Neural cell (in vitro differentiated cells): ENCODE results near the gene SOBP. TPM values are rescaled to one million over a fixed set of nuclear protein-coding genes. Genes with fewer than 3 reads are reported as not detected.

Experiments used
- H2AFZ ChIP-seq: fragments of 200-600, 300-800 bp; sonication (generic), shearing (Covaris generic); 2 replicates; pipeline ENCODE4 v1.6.0; 2014; ENCODE audit warnings: low read depth, mild to moderate bottlenecking, antibody characterized with exemption, low read length, moderate library complexity
- H3F3A ChIP-seq: fragments of 200-600 bp; shearing (Covaris generic); 2 replicates; pipeline ENCODE4 v1.6.1; 2016; ENCODE audit warnings: mild to moderate bottlenecking, moderate library complexity, mixed read lengths, antibody characterized with exemption, low read length; ENCODE audit not compliant: insufficient read depth, poor library complexity, severe bottlenecking
- H3K27ac ChIP-seq: fragments of 200-600, 300-800 bp; sonication (generic), shearing (Covaris generic); 2 replicates; pipeline ENCODE4 v1.5.1; 2014; ENCODE audit warnings: mild to moderate bottlenecking, low read length, moderate library complexity
- H3K27me3 ChIP-seq: fragments of 300-800, 200-600 bp; sonication (generic), shearing (Covaris generic); 2 replicates; pipeline ENCODE4 v1.6.0; 2014; ENCODE audit warnings: mild to moderate bottlenecking, low read depth, low read length, moderate library complexity; ENCODE audit not compliant: insufficient read depth
- H3K36me3 ChIP-seq: fragments of 300-800, 200-600 bp; sonication (generic), shearing (Covaris generic); 2 replicates; pipeline ENCODE4 v1.5.1; 2014; ENCODE audit warnings: mild to moderate bottlenecking, antibody characterized with exemption, low read length, moderate library complexity; ENCODE audit not compliant: insufficient read depth
- H3K4me2 ChIP-seq: fragments of 300-800, 200-600 bp; sonication (generic), shearing (Covaris generic); 2 replicates; pipeline ENCODE4 v1.6.0; 2014; ENCODE audit warnings: mild to moderate bottlenecking, low read length
- H3K4me3 ChIP-seq: fragments of 300-800, 200-600 bp; sonication (generic), shearing (Covaris generic); 2 replicates; pipeline ENCODE4 v1.5.1; 2014; ENCODE audit warnings: mild to moderate bottlenecking, low read length, moderate library complexity
- H3K79me2 ChIP-seq: fragments of 200-600 bp; shearing (Covaris generic); replicated peaks from 2 replicates; pipeline ENCODE4 v1.6.0; 2014; ENCODE audit warnings: mild to moderate bottlenecking, low read length, moderate library complexity; ENCODE audit not compliant: insufficient read depth
- H3K9ac ChIP-seq: fragments of 300-800, 200-600 bp; sonication (generic), shearing (Covaris generic); 2 replicates; pipeline ENCODE4 v1.6.1; 2016; ENCODE audit warnings: mild to moderate bottlenecking, low read length, mixed read lengths
- H3K9me2 ChIP-seq: fragments of 200-600 bp; shearing (Covaris generic); 2 replicates; pipeline ENCODE4 v1.6.1; 2016; ENCODE audit warnings: mild to moderate bottlenecking, low read length, mixed read lengths; ENCODE audit not compliant: insufficient read depth
- H3K9me3 ChIP-seq: fragments of 200-600, 300-800 bp; sonication (generic), shearing (Covaris generic); 2 replicates; pipeline ENCODE4 v1.6.1; 2016; ENCODE audit warnings: mild to moderate bottlenecking, mixed run types, low read length, moderate library complexity, mixed read lengths
- H4K20me1 ChIP-seq: fragments of 200-600 bp; shearing (Covaris generic); 2 replicates; pipeline ENCODE4 v1.6.1; 2016; ENCODE audit warnings: mild to moderate bottlenecking, mixed run types; ENCODE audit not compliant: insufficient read depth
- EP300 ChIP-seq: fragments of 450-650 bp; conservative IDR thresholded peaks from 2 replicates; pipeline ENCODE4 v1.6.1; 2014; ENCODE audit warnings: antibody characterized with exemption, mild to moderate bottlenecking, moderate library complexity; ENCODE audit not compliant: poor library complexity, severe bottlenecking
- EZH2 ChIP-seq: fragments of 200-600, 300-800 bp; shearing (Covaris generic), sonication (generic); IDR thresholded peaks from 2 replicates; pipeline ENCODE4 v1.6.1; 2014; ENCODE audit warnings: antibody characterized with exemption, low read length, borderline replicate concordance, mild to moderate bottlenecking; ENCODE audit not compliant: insufficient read depth, poor library complexity, severe bottlenecking
- MXI1 ChIP-seq: fragments of 450-650 bp; conservative IDR thresholded peaks from 2 replicates; pipeline ENCODE4 v1.6.1; 2014; ENCODE audit warnings: antibody characterized with exemption, mild to moderate bottlenecking; ENCODE audit not compliant: poor library complexity, severe bottlenecking
- POLR2AphosphoS5 ChIP-seq: IDR thresholded peaks from 2 replicates; pipeline ENCODE4 v1.6.1; 2012
- RAD21 ChIP-seq: fragments of 450-650 bp; conservative IDR thresholded peaks from 2 replicates; pipeline ENCODE4 v1.6.1; 2014; ENCODE audit warnings: antibody characterized with exemption, mild to moderate bottlenecking, moderate library complexity
- SMC3 ChIP-seq: fragments of 450-650 bp; conservative IDR thresholded peaks from 2 replicates; pipeline ENCODE4 v1.6.1; 2014; ENCODE audit warnings: antibody characterized with exemption, mild to moderate bottlenecking, moderate library complexity; ENCODE audit not compliant: poor library complexity
- TAF1 ChIP-seq: IDR thresholded peaks from 2 replicates; pipeline ENCODE4 v1.6.1; 2012; ENCODE audit warnings: low read depth
- polyA plus RNA-seq: library from polyadenylated mRNA; depleted of rRNA; stranded (reverse); fragments of >200 nt; gene quantifications from 2 replicates; pipeline ENCODE4 v1.2.3, GENCODE V29; 2014
- TF ChIP-seq, protein P1 (sequence below): IDR thresholded peaks from 2 replicates; pipeline ENCODE4 v1.6.1; 2012; ENCODE audit warnings: borderline replicate concordance
- TF ChIP-seq, protein P2 (sequence below): fragments of 450-650 bp; IDR thresholded peaks from 2 replicates; pipeline ENCODE4 v1.5.1; 2014; ENCODE audit warnings: antibody characterized with exemption, mild to moderate bottlenecking, moderate library complexity; ENCODE audit not compliant: poor library complexity, severe bottlenecking

Gene SOBP
- polyA plus RNA-seq, 1 donor from 2014 or later: 16.4 TPM

DNA sequence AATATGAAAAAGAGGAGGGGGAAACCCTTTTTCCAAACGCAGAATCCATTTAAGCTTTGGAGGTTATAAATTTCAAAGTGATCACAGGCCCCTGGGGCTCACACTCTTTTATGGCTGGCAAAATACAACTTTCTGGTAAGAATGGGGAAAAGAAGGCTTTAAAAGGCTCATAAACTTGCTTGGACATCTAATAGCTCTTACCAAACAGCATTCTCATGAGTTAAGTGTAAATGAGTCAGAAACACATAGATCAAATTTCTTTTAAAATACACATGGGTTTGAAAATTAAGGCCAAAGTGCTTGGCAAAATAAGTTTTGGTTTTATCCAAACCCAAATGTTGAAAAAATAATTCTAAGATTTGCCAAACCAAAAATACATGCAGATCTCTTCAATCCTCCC lies 154.6 kb downstream of the SOBP start:
- no peak overlapping the region for H3K27ac ChIP-seq
- H3K9me2 ChIP-seq: no peaks in the 10 kb centered on the region
- TF ChIP-seq, protein P1, sequence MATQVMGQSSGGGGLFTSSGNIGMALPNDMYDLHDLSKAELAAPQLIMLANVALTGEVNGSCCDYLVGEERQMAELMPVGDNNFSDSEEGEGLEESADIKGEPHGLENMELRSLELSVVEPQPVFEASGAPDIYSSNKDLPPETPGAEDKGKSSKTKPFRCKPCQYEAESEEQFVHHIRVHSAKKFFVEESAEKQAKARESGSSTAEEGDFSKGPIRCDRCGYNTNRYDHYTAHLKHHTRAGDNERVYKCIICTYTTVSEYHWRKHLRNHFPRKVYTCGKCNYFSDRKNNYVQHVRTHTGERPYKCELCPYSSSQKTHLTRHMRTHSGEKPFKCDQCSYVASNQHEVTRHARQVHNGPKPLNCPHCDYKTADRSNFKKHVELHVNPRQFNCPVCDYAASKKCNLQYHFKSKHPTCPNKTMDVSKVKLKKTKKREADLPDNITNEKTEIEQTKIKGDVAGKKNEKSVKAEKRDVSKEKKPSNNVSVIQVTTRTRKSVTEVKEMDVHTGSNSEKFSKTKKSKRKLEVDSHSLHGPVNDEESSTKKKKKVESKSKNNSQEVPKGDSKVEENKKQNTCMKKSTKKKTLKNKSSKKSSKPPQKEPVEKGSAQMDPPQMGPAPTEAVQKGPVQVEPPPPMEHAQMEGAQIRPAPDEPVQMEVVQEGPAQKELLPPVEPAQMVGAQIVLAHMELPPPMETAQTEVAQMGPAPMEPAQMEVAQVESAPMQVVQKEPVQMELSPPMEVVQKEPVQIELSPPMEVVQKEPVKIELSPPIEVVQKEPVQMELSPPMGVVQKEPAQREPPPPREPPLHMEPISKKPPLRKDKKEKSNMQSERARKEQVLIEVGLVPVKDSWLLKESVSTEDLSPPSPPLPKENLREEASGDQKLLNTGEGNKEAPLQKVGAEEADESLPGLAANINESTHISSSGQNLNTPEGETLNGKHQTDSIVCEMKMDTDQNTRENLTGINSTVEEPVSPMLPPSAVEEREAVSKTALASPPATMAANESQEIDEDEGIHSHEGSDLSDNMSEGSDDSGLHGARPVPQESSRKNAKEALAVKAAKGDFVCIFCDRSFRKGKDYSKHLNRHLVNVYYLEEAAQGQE: no peak
- TF ChIP-seq POLR2AphosphoS5 (no peak), SMC3 (no peak), RAD21 (no peak), EP300 (no peak), TAF1 (no peak), MXI1 (no peak), EZH2 (no peak)
- TF ChIP-seq, protein P2, sequence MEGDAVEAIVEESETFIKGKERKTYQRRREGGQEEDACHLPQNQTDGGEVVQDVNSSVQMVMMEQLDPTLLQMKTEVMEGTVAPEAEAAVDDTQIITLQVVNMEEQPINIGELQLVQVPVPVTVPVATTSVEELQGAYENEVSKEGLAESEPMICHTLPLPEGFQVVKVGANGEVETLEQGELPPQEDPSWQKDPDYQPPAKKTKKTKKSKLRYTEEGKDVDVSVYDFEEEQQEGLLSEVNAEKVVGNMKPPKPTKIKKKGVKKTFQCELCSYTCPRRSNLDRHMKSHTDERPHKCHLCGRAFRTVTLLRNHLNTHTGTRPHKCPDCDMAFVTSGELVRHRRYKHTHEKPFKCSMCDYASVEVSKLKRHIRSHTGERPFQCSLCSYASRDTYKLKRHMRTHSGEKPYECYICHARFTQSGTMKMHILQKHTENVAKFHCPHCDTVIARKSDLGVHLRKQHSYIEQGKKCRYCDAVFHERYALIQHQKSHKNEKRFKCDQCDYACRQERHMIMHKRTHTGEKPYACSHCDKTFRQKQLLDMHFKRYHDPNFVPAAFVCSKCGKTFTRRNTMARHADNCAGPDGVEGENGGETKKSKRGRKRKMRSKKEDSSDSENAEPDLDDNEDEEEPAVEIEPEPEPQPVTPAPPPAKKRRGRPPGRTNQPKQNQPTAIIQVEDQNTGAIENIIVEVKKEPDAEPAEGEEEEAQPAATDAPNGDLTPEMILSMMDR: no peak
- no peaks in the 10 kb centered on the region for H3K79me2 ChIP-seq
- no peaks in the 10 kb centered on the region for H3K36me3 ChIP-seq
- H3K4me3 ChIP-seq: no peak overlapping the region
- H3F3A ChIP-seq: no peaks in the 10 kb centered on the region
- H3K9me3 ChIP-seq: no peaks in the 10 kb centered on the region
- no peak overlapping the region for H2AFZ ChIP-seq
- H3K4me2 ChIP-seq: no peak overlapping the region
- H4K20me1 ChIP-seq: no peaks in the 10 kb centered on the region
- H3K27me3 ChIP-seq: no peaks in the 10 kb centered on the region
- no peak overlapping the region for H3K9ac ChIP-seq

DNA sequence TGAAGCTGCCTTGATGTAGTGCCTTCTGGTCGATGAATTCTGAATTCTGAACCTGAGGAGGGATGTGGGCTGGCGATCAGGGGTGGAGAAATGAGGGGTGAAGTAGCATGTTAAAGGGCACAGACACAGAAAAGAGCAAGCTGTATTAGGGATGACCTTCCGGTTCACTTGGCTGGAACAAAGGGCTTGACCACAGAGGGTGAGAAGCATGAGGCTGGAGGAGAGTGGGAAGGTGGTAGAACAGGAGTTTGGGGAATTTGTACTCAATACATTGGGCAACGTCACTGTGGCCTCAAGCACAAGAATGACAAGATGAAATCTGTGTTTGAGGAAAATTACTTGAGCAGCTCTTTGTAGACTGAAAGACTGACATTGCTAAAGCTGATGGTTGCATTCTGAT lies 155.8 kb downstream of the SOBP start:
- Histone ChIP-seq H3K27ac (no peak overlapping the region), H4K20me1 (no peaks in the 10 kb centered on the region), H3K9me3 (no peaks in the 10 kb centered on the region), H3K4me2 (no peak overlapping the region), H3K27me3 (no peaks in the 10 kb centered on the region), H3K9ac (no peak overlapping the region), H2AFZ (no peak overlapping the region), H3K36me3 (no peaks in the 10 kb centered on the region), H3K4me3 (peak overlapping the region; percentile 23), H3F3A (no peaks in the 10 kb centered on the region), H3K79me2 (no peaks in the 10 kb centered on the region), H3K9me2 (no peaks in the 10 kb centered on the region)
- TF ChIP-seq RAD21 (no peak), EP300 (peak; percentile 40)

DNA sequence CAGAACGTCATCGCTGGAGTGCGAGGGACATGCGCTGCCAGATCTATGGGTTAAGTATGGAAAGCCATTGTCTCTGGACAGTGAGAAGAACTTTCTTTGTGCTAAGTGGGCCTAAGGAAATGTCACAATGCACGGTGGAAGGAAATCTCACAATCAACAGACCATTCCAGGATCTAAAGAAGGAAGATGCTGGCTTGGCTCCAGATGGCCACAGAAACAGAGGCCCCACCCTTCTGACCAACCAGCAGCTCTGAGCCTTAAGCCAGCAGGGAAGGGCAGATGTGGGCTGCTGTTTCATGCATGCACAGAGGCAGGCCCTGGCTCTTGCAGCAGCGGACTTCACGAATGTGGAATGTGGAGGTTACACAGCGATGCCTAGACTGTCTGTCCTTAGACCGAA lies 156.3 kb downstream of the SOBP start:
- Histone ChIP-seq H3K9me3 (no peaks in the 10 kb centered on the region), H4K20me1 (no peaks in the 10 kb centered on the region), H3K9ac (no peak overlapping the region), H3K27ac (no peak overlapping the region), H2AFZ (no peak overlapping the region), H3K36me3 (no peaks in the 10 kb centered on the region), H3K79me2 (no peaks in the 10 kb centered on the region), H3K4me2 (no peak overlapping the region), H3F3A (no peaks in the 10 kb centered on the region), H3K4me3 (peak overlapping the region; percentile 23), H3K27me3 (no peaks in the 10 kb centered on the region), H3K9me2 (no peaks in the 10 kb centered on the region)
- no peak for TF ChIP-seq EP300
- no peak for TF ChIP-seq POLR2AphosphoS5
- TF ChIP-seq RAD21: no peak
- TF ChIP-seq, protein P1: no peak
- TF ChIP-seq SMC3: no peak
- TF ChIP-seq EZH2: no peak
- TF ChIP-seq, protein P2: no peak
- no peak for TF ChIP-seq MXI1
- no peak for TF ChIP-seq TAF1
